ENCODE results near the gene TGFB1I1.

Gene TGFB1I1

DNA sequence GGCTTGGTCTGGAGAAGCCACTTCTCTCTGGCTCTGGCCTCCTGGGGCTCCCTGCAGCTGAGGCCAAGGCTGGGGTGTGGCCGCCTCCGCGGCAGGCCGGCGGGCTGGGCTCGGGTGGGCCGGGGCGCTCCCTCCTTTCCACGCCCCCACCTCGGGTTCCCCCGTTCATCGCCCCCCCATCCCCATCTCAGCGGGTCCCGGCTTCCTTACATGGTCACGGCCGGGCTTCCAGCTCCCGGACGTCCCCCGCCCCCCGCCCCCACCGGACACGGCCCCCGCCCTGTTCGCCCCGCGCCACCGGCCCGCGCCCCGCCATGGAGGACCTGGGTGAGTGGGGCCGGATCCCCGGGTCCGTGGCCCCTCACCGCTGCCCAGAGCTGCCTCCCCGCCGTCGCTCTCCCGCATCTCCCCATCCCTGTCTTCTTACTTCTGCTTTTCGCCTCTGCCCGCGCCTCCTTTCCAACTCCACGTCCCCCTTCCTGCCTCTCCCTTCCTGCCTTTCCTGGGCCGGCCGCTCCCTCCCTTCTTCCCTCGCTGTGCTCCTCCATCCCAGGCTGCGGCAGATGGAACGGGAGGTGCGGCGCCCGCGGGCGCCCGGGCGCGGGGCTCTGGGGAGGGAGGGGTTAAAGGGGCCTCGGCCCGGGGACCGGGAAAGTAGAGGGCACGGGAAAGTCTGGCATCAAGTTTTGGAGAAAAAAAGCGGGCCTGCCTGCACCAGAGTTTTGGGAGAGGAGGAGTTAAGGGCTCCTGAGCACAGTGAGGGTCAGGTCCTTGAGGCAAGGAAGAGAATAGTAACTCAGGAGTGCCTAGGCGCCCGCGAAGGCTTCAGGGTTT lies at the start of gene TGFB1I1:
Gene TGFB1I1, plus strand, starts transcription at position 278 of the 834 bp plus-strand sequence. Its CDS starts 37 bp downstream, at position 315.
- TF ChIP-seq, protein P1, sequence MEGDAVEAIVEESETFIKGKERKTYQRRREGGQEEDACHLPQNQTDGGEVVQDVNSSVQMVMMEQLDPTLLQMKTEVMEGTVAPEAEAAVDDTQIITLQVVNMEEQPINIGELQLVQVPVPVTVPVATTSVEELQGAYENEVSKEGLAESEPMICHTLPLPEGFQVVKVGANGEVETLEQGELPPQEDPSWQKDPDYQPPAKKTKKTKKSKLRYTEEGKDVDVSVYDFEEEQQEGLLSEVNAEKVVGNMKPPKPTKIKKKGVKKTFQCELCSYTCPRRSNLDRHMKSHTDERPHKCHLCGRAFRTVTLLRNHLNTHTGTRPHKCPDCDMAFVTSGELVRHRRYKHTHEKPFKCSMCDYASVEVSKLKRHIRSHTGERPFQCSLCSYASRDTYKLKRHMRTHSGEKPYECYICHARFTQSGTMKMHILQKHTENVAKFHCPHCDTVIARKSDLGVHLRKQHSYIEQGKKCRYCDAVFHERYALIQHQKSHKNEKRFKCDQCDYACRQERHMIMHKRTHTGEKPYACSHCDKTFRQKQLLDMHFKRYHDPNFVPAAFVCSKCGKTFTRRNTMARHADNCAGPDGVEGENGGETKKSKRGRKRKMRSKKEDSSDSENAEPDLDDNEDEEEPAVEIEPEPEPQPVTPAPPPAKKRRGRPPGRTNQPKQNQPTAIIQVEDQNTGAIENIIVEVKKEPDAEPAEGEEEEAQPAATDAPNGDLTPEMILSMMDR (IDR thresholded peaks at IDR 0.05; ENCODE audit: low read depth, low read length) = no peak
- peak; percentile 72 for DNase-seq (ENCODE audit: extremely low read depth, low read depth)

DNA sequence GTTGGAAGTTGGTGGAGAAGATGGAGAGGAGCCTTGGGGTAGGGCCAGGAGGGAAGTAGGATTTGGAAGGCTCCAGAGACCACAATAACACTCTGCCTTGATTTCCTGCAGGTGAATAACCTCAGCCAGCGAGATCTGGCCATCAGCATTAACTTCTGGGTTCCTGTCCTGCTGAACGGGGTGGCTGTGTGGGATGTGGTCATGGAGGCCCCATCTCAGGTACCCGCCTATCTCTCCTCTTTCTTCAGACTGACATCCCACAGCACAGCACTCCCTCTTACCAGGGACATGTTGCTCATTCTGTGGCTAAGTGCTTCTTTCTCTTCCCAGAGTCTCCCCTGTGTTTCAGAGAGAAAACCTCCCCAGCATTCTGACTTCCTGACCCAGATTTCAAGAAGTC lies 48.7 kb upstream of the TGFB1I1 start:
- no peak for DNase-seq (ENCODE audit: extremely low read depth, low read depth)
- TF ChIP-seq, protein P1 (IDR thresholded peaks at IDR 0.05; ENCODE audit: low read depth, low read length) = no peak

DNA sequence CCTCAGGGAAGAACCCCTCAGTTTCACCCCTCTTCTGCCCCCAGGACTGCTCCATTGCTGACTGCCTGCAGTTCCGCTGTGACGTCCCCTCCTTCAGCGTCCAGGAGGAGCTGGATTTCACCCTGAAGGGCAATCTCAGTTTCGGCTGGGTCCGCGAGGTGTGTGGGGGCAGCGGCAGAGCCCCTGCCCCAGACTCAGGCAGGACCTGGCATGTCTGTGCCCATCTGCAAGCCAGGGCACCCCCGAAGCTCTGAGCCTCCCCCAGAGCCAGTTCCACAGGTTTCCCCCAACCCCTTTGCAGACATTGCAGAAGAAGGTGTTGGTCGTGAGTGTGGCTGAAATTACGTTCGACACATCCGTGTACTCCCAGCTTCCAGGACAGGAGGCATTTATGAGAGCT lies 48.2 kb upstream of the TGFB1I1 start:
- TF ChIP-seq, protein P1 (IDR thresholded peaks at IDR 0.05; ENCODE audit: low read depth, low read length) = no peak
- no peak for DNase-seq (ENCODE audit: extremely low read depth, low read depth)

DNA sequence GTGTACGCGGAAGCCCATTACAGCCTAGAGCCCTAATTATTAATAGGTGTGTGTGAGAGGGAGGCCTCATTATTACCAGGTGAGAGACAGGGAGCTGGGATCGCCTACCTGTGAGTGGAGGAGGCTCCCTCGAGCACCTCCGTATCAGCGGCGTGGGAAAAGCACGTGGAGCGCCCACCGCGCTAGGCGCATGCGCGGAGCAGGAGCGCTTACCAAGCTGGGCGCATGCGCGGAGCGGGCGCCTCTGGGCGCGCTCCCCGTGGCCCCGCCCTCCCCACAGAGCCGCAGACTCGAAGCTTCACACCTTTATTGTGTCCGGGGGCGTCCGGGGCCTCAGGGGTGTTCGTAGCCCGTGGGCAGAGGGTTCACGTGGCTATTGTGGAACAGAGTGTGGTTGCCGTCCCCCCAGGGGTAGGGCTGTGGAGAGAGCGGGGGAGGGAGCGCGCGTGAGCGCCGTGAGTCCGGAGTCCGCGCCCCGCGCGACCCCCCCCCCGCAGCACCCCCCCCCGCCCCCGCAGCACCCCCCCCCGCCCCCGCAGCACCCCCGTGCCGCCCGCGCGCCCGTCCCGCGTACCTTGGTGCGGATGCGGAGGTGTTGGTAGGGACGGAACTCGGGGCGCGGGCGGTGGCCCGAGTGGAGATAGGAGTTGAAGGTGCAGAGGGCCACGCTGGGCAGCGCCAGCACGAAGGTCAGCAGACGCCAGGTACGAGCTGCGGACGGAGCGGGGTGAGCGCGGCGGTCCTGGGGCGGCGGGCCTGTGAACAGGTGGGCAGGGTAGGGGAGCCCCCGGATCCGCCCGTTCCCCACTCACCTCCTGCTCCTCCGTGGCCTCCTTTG lies 44.3 kb upstream of the TGFB1I1 start:
- DNase-seq (ENCODE audit: extremely low read depth, low read depth) = no peak
- TF ChIP-seq, protein P1 (IDR thresholded peaks at IDR 0.05; ENCODE audit: low read depth, low read length) = no peak

DNA sequence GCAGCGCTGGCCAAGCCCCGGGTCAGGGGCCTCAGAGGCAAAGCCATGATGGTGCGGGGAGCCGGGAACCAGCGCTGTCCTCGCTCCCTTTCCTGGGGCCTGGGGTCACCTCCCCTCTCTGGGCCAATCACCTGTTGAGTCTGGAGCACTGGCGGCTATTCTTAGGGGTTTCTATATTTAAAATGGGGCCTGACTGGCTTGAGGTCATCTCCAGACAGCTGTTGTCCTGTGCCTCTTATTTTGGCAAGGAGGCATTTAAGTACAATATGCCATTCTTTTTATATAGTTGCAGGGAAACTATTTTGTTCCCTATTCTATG lies 43.7 kb upstream of the TGFB1I1 start, which contains the start of gene COX6A2:
Gene COX6A2, minus strand, starts transcription at position 82 of the 319 bp plus-strand sequence. Its CDS starts 35 bp downstream, at position 47.
- no peak for DNase-seq (ENCODE audit: extremely low read depth, low read depth)
- TF ChIP-seq, protein P1 (IDR thresholded peaks at IDR 0.05; ENCODE audit: low read depth, low read length) = no peak

DNA sequence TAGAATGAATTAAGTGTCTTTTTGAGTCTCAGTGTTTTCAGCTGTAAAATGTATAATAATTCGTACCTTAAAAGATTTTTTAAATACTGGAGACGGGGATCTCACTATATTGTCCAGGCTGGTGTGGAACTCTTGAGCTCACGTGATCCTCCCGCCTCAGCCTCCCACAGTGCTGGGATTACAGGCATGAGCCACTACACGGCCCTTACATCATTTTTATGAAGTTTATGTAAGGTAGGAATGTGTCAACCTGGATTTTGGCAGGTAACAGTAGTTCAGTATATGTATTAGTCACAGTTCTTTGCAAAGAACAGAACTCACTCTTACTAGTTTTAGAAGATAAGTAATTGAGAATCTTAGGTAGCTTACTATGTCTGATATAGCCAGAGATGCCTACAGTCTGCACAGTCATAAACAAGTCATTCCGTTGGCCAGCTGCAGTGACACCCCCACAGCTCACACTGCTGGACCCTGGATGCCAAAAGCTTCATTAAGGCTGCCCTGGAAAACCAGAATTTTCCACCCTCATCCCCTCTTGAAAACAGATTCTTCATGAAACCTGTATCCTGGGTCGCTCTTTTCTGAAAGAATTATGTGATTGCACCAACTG lies 43.2 kb upstream of the TGFB1I1 start:
- TF ChIP-seq, protein P1 (IDR thresholded peaks at IDR 0.05; ENCODE audit: low read depth, low read length) = no peak
- DNase-seq (ENCODE audit: extremely low read depth, low read depth) = no peak

All from AG09319 (cell line).